ENCODE data around the gene VIM.

The VIM gene

GRCh38 chr10:17213646-17214349 is 14.2 kb upstream of the VIM start:
- Histone ChIP-seq H3K9me3 (ENCODE audit: control insufficient read depth, insufficient read depth, low read depth, low read length) (no peaks in the 10 kb centered on the region), H3K4me3 (ENCODE audit: low read depth, low read length) (no peak overlapping the region), H3K36me3 (ENCODE audit: control insufficient read depth in 2 of 2, insufficient read depth in 1 of 2, low read length in 2 of 2) (no peaks in the 10 kb centered on the region), H3K4me1 (ENCODE audit: control insufficient read depth, insufficient read depth, low read length) (no peaks in the 10 kb centered on the region; the same call in 1 of the 2 replicates), H3K27ac (ENCODE audit: extremely low read depth, low read depth, low read length) (no peak overlapping the region)
- ChIA-PET POLR2A (interaction anchor here (0.8 to 5.0 kb wide), 3 partner anchors 13 to 155 kb away, joined by 3 to 34 read pairs (median 5); partner anchors contain the start of genes TRDMT1 and VIM), CTCF (interaction anchor here (0.6 to 1.6 kb wide), 4 partner anchors 13 to 261 kb away, joined by 3 to 11 read pairs (median 6); partner anchors contain the start of gene VIM)
- no peak for TF ChIP-seq ZNF18 (tag by site-specific recombination; IDR thresholded peaks at IDR 0.05)
- TF ChIP-seq PRDM1 (tag by site-specific recombination; IDR thresholded peaks at IDR 0.05): peak; percentile 52; the same call in 1 of the 2 replicates
- peak; percentile 90 for TF ChIP-seq ATF2 (tag by site-specific recombination; IDR thresholded peaks at IDR 0.05; ENCODE audit: low read depth)
- TF ChIP-seq OSR2 (tag by site-specific recombination; IDR thresholded peaks at IDR 0.05): peak; percentile 84
- TF ChIP-seq ZNF658 (tag by site-specific recombination; IDR thresholded peaks at IDR 0.05): no peak
- TF ChIP-seq MZF1 (tag by site-specific recombination; IDR thresholded peaks at IDR 0.05; ENCODE audit: borderline replicate concordance): no peak
- 0 out of 2 replicates have a peak, but pooled peaks have one; percentile 7 for TF ChIP-seq ZNF146 (tag by site-specific recombination; IDR thresholded peaks at IDR 0.05)
- peak; percentile 19; the same call in 1 of the 2 replicates for TF ChIP-seq ZNF518A (tag by site-specific recombination; conservative IDR thresholded peaks at IDR 0.05; ENCODE audit: low read depth)
- TF ChIP-seq ZNF404 (tag by site-specific recombination; IDR thresholded peaks at IDR 0.05): no peak
- TF ChIP-seq SP7 (tag by site-specific recombination; IDR thresholded peaks at IDR 0.05): peak; percentile 71
- peak; percentile 96 for TF ChIP-seq PRDM6 (tag by site-specific recombination; IDR thresholded peaks at IDR 0.05)
- TF ChIP-seq INSM2 (tag by site-specific recombination; IDR thresholded peaks at IDR 0.05): peak; percentile 55; the same call in 1 of the 2 replicates
- no peak for TF ChIP-seq ZNF140 (tag by site-specific recombination; IDR thresholded peaks at IDR 0.05)
- 0 out of 2 replicates have a peak, but pooled peaks have one; percentile 29 for TF ChIP-seq ZBTB17 (tag by site-specific recombination; IDR thresholded peaks at IDR 0.05)
- TF ChIP-seq ZNF843 (tag by site-specific recombination; IDR thresholded peaks at IDR 0.05): no peak
- peak; percentile 23; the same call in 1 of the 2 replicates for TF ChIP-seq ZNF558 (tag by site-specific recombination; IDR thresholded peaks at IDR 0.05)
- TF ChIP-seq ZEB2 (tag by site-specific recombination; IDR thresholded peaks at IDR 0.05): peak; percentile 45; the same call in 1 of the 2 replicates
- no peak for TF ChIP-seq ZNF837 (tag by site-specific recombination; IDR thresholded peaks at IDR 0.05)
- TF ChIP-seq GLI2 (tag by site-specific recombination; IDR thresholded peaks at IDR 0.05; ENCODE audit: borderline replicate concordance, low read depth): no peak
- TF ChIP-seq KLF1 (tag by site-specific recombination; IDR thresholded peaks at IDR 0.05): no peak
- TF ChIP-seq ZNF629 (tag by site-specific recombination; IDR thresholded peaks at IDR 0.05): peak; percentile 81
- TF ChIP-seq ZBTB7A (tag by site-specific recombination; IDR thresholded peaks at IDR 0.05; ENCODE audit: low read depth): no peak
- TF ChIP-seq ZNF510 (tag by site-specific recombination; IDR thresholded peaks at IDR 0.05; ENCODE audit: insufficient replicate concordance): peak; percentile 97
- peak; percentile 60 for TF ChIP-seq ZXDB (tag by site-specific recombination; IDR thresholded peaks at IDR 0.05)

Data from HEK293 (cell line).